NB4 (cell line): ENCODE results near the gene ZBTB7C.

Experiments
- DNase-seq: peaks from one replicate; pipeline ENCODE4 v3.0.0; 2010; ENCODE audit warnings: low read depth
- H3K4me3 ChIP-seq: one replicate; pipeline ENCODE4 v1.5.1; 2011; ENCODE audit warnings: mild to moderate bottlenecking, low read depth, low read length, moderate library complexity
- CTCF ChIP-seq: IDR thresholded peaks from one replicate; pipeline ENCODE4 v1.5.1; 2012; ENCODE audit warnings: low read depth, low read length
- MYC ChIP-seq: IDR thresholded peaks from 2 replicates; pipeline ENCODE4 v1.6.1; 2011; ENCODE audit warnings: low read depth, low read length
- POLR2A ChIP-seq: IDR thresholded peaks from 2 replicates; pipeline ENCODE4 v1.6.1; 2011; ENCODE audit warnings: mild to moderate bottlenecking; ENCODE audit not compliant: insufficient read length; ENCODE audit errors: extremely low read depth
- TF ChIP-seq, protein P1 (sequence below): IDR thresholded peaks from 2 replicates; pipeline ENCODE4 v1.6.1; 2011; ENCODE audit warnings: low read depth, low read length

ZBTB7C gene

DNA sequence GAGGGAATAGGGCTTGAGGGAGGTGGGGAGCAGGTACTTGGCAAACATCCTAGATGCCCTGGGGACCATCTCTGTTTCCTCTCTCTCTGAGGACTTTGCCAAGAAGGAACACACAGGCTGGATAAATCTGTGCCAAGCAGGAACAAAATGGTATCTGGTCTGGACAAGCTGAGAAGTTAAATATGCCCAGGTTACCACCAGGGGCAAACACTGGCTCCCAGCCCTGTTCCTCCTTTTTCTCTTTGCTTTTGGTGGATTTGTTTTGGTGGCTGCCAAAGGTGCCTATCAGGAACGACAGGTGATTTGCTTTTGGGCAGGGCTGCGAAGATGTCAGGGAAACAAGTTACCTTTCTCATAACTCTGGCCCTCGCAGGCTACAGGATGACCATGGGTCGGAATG is 251.2 kb downstream of the ZBTB7C start:
- no peak for DNase-seq
- TF ChIP-seq POLR2A (no peak), CTCF (no peak), MYC (no peak)
- TF ChIP-seq, protein P1, sequence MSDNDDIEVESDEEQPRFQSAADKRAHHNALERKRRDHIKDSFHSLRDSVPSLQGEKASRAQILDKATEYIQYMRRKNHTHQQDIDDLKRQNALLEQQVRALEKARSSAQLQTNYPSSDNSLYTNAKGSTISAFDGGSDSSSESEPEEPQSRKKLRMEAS: no peak
- H3K4me3 ChIP-seq: no peak overlapping the region

GRCh38 chr18:48155856-48156255 is 253.3 kb downstream of the ZBTB7C start:
- DNase-seq: peak; percentile 54
- TF ChIP-seq CTCF (no peak), POLR2A (no peak), MYC (no peak)
- TF ChIP-seq, protein P1: no peak

GRCh38 chr18:48154828-48155227 is 254.4 kb downstream of the ZBTB7C start:
- no peak for DNase-seq

More at GRCh38 chr18:48155856-48156255, 253.3 kb downstream of the ZBTB7C start:
- H3K4me3 ChIP-seq: no peak overlapping the region

DNA sequence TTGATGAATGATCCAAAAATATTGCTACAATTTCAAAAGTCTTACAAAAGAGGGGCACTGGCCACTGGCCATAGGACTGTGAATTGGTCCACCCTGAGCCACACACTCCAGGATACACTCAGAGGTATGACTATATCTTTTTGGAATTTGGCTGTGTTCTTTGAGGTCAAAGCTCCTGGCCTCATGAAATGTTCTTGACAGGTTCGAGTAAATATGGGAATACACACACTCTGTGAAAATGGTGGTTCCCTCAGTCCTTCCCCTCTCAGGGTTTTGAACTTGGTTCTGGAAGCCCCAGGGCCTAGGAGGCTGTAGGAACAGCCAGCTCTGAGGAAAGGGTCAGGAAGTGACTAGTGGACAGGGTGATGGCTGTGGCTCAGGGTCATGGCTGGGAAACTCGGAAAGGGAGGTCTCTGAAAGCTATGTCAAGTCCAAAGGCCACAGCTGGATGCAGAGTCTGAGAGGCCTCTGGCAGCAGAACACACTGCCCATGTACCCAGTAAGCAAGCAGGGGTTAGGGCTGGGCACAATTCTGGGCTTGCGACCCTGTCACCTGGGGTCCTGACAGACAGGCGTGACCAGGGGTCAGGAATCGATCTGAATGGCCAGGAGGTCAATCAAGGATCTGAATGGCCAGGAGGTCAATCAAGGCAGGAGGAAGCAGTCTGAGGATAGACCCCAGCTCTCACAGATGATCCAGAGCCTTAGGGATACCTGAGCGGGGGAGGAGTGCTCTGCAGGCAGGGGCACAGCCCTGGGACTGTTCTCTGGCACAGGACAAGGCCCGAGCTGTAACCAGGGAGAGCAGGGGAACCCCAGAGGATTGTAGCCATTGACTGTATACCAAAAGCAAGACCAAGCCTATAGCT is 255.3 kb downstream of the ZBTB7C start:
- DNase-seq: no peak
- no peak for TF ChIP-seq CTCF
- TF ChIP-seq, protein P1: no peak
- no peak overlapping the region for H3K4me3 ChIP-seq

More at GRCh38 chr18:48154828-48155227, 254.4 kb downstream of the ZBTB7C start:
- no peak overlapping the region for H3K4me3 ChIP-seq
- TF ChIP-seq POLR2A (no peak), CTCF (no peak)
- TF ChIP-seq, protein P1: no peak

GRCh38 chr18:48152549-48152948 is 256.6 kb downstream of the ZBTB7C start:
- no peak overlapping the region for H3K4me3 ChIP-seq
- no peak for TF ChIP-seq CTCF
- no peak for TF ChIP-seq POLR2A
- TF ChIP-seq, protein P1: no peak
- no peak for TF ChIP-seq MYC
- no peak for DNase-seq
